ENCODE data around the gene PRKAR2B.
A peak's percentile ranks its signal among the peaks of the same experiment; 100 is the strongest.

PRKAR2B gene

GRCh38 chr7:107158028-107158427 lies 113.5 kb downstream of the PRKAR2B start:
- no peak for DNase-seq (ENCODE audit: low spot score)

GRCh38 chr7:107160389-107160788 lies 115.9 kb downstream of the PRKAR2B start:
- DNase-seq (ENCODE audit: low spot score), result no peak

- no peak for DNase-seq (ENCODE audit: low spot score)
These were observed 116.9 kb downstream of the PRKAR2B start for GRCh38 chr7:107161415-107161814.

- DNase-seq (ENCODE audit: low spot score), result no peak
These were observed 118.0 kb downstream of the PRKAR2B start for GRCh38 chr7:107162475-107162874.

GRCh38 chr7:107164092-107164491 lies 119.6 kb downstream of the PRKAR2B start:
- no peak for DNase-seq (ENCODE audit: low spot score)

GRCh38 chr7:107165341-107165740 lies 120.8 kb downstream of the PRKAR2B start:
- DNase-seq (ENCODE audit: low spot score), result no peak

- DNase-seq (ENCODE audit: low spot score), result no peak
These were observed 122.4 kb downstream of the PRKAR2B start for GRCh38 chr7:107166736-107167426.

GRCh38 chr7:107167483-107168232 lies 123.2 kb downstream of the PRKAR2B start:
- peak; percentile 87 for DNase-seq (ENCODE audit: low spot score)

GRCh38 chr7:107168233-107169119 lies 124.0 kb downstream of the PRKAR2B start, which contains the start of gene HBP1:
Gene HBP1 (plus strand): TSS chr7:107169003. CDS start chr7:107179894, 10,891 bp downstream.
- peak; percentile 100 for DNase-seq (ENCODE audit: low spot score)

GRCh38 chr7:107169120-107170050 lies 124.9 kb downstream of the PRKAR2B start:
- peak; percentile 99 for DNase-seq (ENCODE audit: low spot score)

GRCh38 chr7:107170051-107170915 lies 125.8 kb downstream of the PRKAR2B start:
- no peak for DNase-seq (ENCODE audit: low spot score)

- no peak for DNase-seq (ENCODE audit: low spot score)
These were observed 127.0 kb downstream of the PRKAR2B start for GRCh38 chr7:107171496-107171895.

GRCh38 chr7:107172276-107173032 lies 127.9 kb downstream of the PRKAR2B start:
- DNase-seq (ENCODE audit: low spot score), result no peak

GRCh38 chr7:107173191-107173590 lies 128.7 kb downstream of the PRKAR2B start:
- no peak for DNase-seq (ENCODE audit: low spot score)

GRCh38 chr7:107173691-107174406 lies 129.3 kb downstream of the PRKAR2B start:
- no peak for DNase-seq (ENCODE audit: low spot score)

GRCh38 chr7:107179326-107180164 lies 135.0 kb downstream of the PRKAR2B start:
- DNase-seq (ENCODE audit: low spot score), result peak; percentile 39

GRCh38 chr7:107180378-107180777 lies 135.9 kb downstream of the PRKAR2B start:
- peak; percentile 58 for DNase-seq (ENCODE audit: low spot score)

- no peak for DNase-seq (ENCODE audit: low spot score)
These were observed 136.7 kb downstream of the PRKAR2B start for GRCh38 chr7:107181172-107181571.
